ENCODE data around the gene TMC1.

DNA sequence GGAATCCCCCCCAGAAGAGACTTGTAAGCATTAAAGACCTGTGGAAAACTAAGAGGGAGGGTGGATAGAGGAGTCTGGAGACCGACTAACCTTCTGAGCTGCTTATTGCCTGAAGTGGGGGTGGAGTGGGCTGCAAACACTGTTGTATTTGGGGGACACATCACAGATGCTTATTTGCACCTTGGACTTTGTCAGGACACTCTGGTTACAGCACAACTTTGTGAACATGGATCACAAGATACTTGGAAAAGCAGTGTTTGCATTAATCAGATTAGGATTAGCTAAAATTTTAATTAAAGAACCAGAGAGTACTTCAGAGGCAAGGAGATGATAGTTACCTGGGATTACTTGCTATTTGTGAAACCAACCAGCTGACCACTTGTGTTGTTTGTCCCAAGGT, 30.9 kb downstream of the TMC1 start:
- TF ChIP-seq, protein P1, sequence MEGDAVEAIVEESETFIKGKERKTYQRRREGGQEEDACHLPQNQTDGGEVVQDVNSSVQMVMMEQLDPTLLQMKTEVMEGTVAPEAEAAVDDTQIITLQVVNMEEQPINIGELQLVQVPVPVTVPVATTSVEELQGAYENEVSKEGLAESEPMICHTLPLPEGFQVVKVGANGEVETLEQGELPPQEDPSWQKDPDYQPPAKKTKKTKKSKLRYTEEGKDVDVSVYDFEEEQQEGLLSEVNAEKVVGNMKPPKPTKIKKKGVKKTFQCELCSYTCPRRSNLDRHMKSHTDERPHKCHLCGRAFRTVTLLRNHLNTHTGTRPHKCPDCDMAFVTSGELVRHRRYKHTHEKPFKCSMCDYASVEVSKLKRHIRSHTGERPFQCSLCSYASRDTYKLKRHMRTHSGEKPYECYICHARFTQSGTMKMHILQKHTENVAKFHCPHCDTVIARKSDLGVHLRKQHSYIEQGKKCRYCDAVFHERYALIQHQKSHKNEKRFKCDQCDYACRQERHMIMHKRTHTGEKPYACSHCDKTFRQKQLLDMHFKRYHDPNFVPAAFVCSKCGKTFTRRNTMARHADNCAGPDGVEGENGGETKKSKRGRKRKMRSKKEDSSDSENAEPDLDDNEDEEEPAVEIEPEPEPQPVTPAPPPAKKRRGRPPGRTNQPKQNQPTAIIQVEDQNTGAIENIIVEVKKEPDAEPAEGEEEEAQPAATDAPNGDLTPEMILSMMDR (IDR thresholded peaks at IDR 0.05; ENCODE audit: low read depth, low read length, poor library complexity, severe bottlenecking): no peak
- no peak for TF ChIP-seq EZH2phosphoT487 (IDR thresholded peaks at IDR 0.05; ENCODE audit: borderline replicate concordance, low read length)
